Measurements from ENCODE around the gene RCAN3. TPM values are rescaled to one million over a fixed set of nuclear protein-coding genes. Genes with fewer than 3 reads are reported as not detected.

Gene RCAN3
- total RNA-seq, 1 donor, result 11.7 TPM

GRCh38 chr1:24564695-24565094 is 62.1 kb downstream of the RCAN3 start:
- H3K4me3 ChIP-seq (ENCODE audit: low read depth, low read length), result no peak overlapping the region
- TF ChIP-seq CTCF (IDR thresholded peaks at IDR 0.05; ENCODE audit: insufficient read depth, low read depth, low read length), result no peak
- no peak for DNase-seq (ENCODE audit: low read depth)

- no peak overlapping the region for H3K4me3 ChIP-seq (ENCODE audit: low read depth, low read length)
- no peak for DNase-seq (ENCODE audit: low read depth)
- TF ChIP-seq CTCF (IDR thresholded peaks at IDR 0.05; ENCODE audit: insufficient read depth, low read depth, low read length), result no peak
Observed at GRCh38 chr1:24566236-24566867, 63.7 kb downstream of the RCAN3 start.

GRCh38 chr1:24567792-24568388 is 65.3 kb downstream of the RCAN3 start:
- DNase-seq (ENCODE audit: low read depth), result no peak
- no peak for TF ChIP-seq CTCF (IDR thresholded peaks at IDR 0.05; ENCODE audit: insufficient read depth, low read depth, low read length)
- no peak overlapping the region for H3K4me3 ChIP-seq (ENCODE audit: low read depth, low read length)

DNA sequence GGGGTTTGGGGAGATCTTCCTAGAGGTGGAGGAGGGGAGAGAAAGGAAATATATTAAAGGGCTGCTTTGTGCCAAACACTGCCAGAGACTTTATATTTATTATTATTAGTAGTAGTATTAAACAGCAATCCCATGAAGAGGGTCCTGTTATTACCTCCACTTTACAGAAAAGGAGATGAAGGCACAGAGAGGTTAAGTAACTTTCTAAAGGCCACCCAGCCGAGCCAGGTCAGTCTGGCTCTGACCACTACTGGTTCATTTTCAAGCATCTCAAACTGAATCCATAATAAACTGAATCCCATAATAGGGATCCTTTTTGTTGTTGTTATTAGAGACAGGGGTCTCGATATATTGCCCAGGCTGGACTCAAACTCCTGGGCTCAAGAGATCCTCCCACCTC is 65.8 kb downstream of the RCAN3 start:
- H3K4me3 ChIP-seq (ENCODE audit: low read depth, low read length), result no peak overlapping the region
- no peak for DNase-seq (ENCODE audit: low read depth)
- TF ChIP-seq CTCF (IDR thresholded peaks at IDR 0.05; ENCODE audit: insufficient read depth, low read depth, low read length), result no peak

GRCh38 chr1:24570265-24571125 is 67.9 kb downstream of the RCAN3 start:
- TF ChIP-seq CTCF (IDR thresholded peaks at IDR 0.05; ENCODE audit: insufficient read depth, low read depth, low read length), result no peak
- H3K4me3 ChIP-seq (ENCODE audit: low read depth, low read length), result no peak overlapping the region
- no peak for DNase-seq (ENCODE audit: low read depth)

DNA sequence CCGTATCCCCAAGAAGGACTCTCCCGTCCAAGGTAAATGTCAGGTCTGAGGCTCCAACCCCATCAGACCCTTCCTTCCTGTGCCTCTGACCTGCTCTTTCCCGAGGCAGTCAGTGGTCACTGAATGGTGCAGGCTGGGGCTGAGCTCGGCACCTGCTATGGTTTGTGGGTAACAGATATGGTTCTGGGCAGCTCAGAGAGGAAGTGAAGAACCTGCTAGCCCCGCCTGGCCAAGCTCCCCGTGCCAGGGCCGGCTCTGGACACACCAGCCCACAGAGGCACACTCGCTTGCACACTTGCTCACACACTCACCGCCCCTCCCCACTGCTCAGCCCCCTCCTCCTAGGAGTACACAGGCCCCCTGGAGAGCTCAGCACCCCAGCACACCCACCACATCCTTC is 69.7 kb downstream of the RCAN3 start:
- DNase-seq (ENCODE audit: low read depth), result no peak
- no peak for TF ChIP-seq CTCF (IDR thresholded peaks at IDR 0.05; ENCODE audit: insufficient read depth, low read depth, low read length)
- no peak overlapping the region for H3K4me3 ChIP-seq (ENCODE audit: low read depth, low read length)

All from fibroblast of villous mesenchyme (primary cell).